IPS-NIHi7 (cell line): ENCODE data around the gene ST7.

Experiments
- DNase-seq: peaks from one replicate; pipeline ENCODE4 v3.0.0; 2012; ENCODE audit warnings: mixed read lengths; ENCODE audit errors: extremely low spot score

ST7 gene

DNA sequence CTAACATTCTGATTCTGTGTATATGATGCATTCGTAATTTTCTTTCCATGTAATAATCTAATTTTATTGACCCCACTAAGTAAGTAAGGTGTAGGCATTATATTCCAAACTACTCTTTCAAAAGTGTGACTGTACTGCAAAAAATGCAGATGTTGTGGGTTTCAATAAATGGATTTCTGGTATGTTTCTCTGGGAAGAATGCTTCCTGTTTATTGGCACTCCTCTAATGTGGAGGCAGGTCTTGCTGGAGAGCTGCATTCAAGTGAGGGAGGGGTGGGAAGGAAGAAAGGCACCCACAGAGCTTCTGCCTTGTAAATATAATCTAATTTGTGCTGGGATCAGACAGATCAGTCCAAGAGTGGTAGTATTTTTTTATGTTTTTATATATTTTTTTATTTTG lies 23.9 kb downstream of the ST7 start:
- no peak for DNase-seq

DNA sequence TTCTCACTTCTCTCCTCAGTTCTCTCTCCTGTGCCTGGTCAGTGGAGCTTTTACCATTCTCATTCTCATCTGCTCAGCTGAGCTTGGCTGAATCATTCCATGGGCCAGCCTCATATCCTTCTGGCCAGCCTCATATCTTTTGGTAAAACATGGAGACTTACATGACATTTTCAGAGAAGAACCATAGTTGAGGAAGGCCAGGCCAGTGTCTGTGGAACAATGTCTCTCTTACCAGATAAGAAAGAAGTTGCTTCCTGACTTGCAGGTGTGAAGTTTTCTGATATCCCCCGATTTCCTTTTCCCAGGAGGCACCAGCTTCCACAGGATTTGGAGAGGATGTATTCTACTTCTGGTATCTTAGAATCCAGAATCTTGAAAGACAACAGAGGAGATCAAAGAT lies 24.7 kb downstream of the ST7 start:
- no peak for DNase-seq

DNA sequence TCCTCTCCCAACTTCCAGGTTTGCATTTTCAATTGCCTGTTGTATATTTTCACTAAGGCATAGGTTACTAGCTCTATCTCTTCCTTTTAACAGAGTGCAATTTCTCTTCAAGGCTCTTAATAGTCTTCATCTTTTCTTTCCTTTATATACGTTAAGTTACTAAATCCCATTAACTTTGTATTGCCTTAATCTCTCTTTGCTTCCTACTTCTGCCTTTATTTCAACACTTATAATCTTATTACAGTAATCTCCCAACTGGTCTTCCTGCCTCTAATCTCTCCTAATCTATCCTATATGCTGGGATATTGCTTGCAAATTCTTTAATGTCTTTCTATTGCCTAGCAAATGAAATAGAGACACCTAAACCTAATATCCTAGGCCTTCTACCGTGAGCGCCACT lies 26.1 kb downstream of the ST7 start:
- no peak for DNase-seq

DNA sequence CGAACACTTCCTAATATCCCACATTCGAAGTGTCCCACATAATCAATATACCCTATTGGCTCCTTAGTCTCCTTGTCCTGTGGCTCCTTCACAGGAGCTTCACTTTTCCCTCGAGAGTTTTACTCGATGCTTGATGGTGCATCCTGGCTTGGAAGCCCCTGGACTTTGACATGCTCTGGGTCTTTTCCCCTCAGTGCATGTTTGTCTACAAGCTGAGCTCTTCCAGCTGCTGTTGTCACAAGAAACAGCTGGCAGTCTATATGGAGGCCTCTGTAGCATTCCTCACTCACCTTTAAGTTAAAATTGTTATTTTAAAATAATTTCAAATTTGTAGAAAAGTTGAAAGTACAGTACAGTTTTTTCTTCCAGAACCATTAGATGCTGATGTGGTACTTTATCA lies 27.1 kb downstream of the ST7 start:
- no peak for DNase-seq

DNA sequence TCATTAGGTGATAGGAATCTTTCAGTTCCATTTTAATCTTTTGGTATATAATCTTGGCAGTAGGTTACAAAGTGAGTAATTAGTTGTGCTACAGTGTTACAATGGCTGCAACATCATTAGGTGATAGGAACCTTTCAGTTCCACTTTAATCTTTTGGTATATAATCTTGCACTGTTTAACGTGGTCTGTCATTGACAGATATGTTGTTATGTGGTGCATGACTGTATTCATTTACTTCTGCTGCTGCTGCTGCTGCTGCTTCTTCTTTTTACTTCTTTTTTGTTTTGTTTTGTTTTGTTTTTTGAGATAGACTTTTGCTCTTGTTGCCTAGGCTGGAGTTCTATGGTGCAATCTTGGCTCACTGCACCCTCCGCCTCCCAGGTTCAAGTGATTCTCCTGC lies 28.6 kb downstream of the ST7 start:
- DNase-seq: no peak

DNA sequence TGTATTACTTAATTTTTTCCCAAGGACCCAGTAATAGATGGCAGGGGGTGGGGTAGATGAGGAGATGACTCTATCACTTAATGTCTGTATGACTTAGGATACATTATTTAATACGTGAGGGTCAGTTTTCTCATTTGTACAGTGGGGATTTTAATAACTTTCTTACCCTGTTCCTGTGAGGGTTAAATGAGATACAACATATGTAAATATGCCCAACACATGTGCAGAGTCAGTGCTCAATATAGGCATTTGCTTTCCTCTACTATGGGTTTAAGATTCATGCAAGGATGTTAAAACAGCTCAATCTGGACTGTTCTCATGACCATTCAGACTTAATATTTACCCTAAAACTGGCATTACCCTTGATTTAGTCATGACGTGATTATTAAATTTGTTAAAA lies 31.2 kb downstream of the ST7 start:
- DNase-seq: no peak

DNA sequence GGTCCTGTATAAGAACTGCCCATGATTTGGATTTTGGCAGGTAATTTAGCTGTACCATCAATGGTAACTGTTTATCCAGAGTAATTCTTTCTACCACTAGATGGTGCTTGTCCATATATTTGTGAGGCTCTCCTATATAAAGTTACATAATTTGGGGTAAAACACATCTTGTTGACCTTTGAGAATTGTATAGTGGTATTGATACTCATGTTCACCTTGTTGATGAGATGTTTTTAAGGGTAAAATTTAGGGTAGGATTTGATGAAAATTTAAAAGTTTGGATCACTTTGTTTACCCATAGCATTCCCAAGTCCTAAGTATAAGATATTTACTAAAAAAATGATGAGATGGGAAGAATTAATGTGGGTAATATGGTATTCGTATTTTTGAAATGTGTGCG lies 31.6 kb downstream of the ST7 start:
- DNase-seq: peak; percentile 26

DNA sequence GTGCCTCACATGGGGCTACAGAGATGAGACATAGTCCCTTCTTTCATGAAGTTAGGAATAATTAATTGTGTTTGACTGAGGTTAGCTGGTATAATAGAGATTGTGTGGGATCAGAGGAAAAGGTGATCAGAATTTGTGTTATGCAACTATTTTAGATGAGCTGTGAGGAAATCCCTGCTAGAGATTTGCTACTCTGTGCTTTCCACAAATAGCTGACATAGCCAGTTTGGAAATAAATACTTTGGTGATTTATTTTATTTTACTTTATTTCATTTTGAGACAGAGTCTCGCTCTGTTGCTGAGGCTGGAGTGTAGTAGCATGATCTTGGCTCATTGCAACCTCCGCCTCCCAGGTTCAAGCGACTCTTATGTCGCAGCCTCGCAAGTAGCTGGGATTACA lies 32.3 kb downstream of the ST7 start:
- no peak for DNase-seq

DNA sequence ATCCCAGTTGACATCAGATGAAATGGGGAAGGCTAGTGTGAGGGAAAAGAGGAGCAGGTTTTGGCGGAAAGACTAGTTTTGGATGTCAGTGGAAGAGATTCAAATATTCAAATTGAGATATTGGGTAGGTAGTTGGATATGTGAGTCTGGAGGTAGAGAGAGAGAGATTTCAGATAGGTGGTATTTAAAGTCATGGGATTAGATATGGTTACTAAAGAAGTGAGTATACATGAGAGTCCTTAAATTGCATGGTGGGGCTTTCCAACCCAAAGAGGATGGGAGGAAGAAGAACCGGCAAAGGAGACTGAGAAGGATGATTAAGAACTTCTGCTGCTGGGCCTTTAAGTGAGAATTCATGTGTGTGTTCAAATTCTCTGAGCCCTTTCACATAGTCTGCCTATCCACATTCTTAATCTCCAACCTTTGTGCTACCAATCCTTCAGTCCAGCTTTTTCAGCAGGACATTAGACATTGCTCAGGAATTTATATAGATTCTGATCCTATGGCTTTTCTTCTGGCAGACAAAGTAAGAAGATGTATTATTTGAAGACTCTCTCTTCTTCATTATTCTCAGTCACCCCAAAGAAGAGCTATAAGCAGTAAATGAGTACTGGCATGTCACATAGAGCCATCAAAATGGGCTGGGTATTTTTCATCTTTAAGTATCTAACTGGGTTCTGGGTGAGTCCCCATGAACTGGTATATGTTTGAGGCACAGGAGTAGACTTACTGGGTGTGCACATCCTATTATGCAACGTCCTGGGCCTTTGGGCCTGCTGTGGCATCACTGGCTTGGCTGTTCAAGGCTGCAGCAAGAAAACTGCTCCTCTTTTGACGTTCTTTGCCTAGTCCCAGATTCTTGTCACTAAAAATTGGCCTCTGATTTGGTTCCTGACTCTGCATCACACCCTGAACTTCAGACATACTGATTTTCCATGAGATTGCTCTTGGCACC lies 33.6 kb downstream of the ST7 start:
- no peak for DNase-seq

DNA sequence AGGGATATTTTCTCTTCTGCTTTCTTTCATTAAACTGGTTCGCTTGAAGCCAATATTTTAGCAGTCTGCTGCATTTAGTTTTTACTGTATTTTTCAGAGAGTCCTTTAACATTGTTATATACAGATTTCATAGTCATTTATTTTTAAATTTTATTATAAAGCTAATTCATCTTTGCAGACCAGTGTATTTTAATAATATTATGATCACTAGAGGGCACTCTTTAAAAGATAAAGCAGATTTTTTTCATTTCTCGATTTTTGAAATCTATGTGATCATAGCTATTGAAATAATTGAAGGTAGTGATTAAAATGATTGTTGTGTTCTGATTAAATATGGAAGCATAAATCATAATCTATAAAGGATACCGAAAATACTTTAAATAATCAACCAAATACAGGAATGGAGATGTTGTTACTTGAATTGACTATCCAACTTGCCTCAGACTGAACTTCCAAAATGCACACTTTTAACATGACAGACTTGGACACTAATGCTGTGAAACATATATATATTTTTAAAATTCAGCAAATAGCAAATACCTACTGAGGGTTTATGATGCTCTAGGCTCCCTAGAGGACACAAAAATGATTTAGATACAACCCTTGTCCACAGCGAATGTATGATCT lies 35.2 kb downstream of the ST7 start:
- no peak for DNase-seq

DNA sequence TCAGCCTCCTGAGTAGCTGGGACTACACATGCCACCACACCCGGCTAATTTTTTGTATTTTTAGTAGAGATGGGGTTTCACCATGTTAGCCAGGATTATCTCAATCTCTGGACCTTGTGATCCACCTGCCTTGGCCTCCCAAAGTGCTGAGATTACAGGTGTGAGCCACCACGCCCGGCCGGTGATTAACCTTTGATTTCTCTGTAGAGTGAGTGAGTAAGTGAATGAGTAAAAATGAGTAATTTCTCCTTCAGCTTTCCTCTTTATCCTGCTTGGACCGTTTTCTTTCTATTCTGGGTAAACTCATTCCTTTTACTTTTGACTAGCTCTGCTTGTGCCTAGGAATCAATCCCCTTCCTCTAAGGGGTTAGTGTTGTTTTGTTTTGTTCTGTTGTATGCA lies 36.8 kb downstream of the ST7 start:
- no peak for DNase-seq

DNA sequence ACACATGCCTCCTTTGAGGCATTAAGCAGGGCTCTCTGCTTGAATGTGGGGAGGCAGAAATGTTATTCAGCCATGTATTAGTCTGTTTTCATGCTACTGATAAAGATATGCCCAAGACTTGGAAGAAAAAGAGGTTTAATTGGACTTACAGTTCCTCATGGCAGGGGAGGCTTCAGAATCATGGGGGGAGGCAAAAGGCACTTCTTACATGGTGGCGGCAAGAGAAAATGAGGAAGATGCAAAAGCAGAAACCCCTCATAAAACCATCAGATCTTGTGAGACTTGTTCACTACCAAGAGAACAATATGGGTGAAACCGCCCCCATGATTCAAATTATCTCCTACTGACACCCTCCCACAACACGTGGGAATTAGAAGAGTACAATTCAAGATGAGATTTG lies 37.9 kb downstream of the ST7 start:
- no peak for DNase-seq

DNA sequence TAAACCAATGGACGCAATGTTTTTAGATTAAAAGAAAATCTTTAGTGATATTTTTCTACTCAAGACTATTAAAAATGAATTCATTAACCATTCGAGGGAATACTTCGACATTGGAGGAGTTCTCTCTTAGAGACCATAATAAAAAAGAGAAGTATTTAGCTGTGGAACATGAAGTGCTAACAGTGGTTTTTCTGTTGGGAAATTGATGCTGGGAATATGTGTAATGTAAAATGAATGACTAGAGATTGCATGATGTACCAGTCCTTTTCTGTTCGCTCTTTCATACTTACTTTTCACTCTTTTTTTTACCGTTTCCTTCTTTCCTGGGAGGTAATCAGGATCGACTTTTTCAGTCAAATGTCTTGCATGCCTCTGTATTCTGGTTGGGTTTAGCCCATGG lies 41.3 kb downstream of the ST7 start:
- DNase-seq: no peak

DNA sequence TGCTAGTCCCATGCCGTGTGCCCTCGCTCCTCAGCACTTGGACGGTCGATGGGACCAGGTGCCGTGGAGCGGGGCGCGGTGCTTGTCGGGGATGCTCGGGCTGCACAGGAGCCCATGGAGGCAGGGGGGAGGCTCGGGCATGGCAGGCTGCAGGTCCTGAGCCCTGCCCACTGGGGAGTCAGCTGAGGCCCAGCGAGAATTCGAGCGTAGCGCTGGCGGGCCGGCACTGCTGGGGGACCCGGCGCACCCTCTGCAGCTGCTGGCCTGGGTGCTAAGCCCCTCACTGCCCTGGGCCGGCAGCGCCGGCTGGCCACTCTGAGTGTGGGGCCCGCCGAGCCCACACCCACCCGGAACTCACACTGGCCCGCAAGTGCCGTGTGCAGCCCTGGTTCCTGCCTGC lies 44.7 kb downstream of the ST7 start:
- DNase-seq: no peak

DNA sequence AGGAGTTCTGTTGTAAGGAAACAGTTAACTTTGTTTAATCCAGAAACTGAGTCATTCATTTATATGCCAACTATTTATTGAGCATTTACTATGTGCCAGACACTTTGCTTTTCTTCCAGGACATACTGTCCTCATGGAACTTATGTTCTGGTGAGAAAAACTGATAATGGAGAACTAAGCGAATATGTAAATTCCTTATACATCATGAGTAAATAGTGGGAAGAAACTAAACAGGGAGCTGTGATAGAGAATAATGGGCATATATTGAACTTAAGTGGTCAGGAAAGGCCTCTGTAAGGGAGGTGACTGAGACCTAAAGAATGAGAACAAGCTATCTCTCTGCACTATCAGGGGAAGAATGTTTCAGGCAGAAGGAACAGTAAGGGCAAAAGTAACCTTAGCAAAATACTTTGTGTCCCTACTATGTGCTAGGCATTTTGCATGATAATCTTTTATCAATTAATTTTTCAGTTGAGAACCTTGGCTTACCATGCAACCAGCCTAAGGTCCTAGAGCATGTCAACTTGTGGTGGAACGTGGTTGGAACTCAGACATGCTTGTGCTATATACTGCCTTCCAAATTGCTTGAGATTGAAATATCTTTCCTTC lies 45.4 kb downstream of the ST7 start:
- no peak for DNase-seq

DNA sequence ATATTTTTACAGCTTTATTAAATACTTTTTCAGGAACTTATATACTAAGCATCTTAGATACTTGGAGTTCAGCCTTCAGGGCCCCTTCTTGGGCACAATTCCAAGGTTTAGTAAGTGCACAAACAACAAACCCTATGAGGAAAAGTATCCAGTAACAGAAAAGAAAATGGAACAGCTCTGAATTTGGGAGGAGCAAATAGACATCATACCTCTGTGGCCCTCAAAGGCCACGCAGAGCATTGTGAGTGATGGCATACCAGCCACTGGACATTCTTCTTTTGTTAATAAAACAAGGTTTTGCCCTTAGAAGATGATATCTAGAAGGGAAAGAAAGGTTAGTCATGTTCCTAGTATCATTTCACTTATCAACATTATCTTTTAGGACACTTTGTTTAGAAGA lies 46.0 kb downstream of the ST7 start:
- DNase-seq: no peak

DNA sequence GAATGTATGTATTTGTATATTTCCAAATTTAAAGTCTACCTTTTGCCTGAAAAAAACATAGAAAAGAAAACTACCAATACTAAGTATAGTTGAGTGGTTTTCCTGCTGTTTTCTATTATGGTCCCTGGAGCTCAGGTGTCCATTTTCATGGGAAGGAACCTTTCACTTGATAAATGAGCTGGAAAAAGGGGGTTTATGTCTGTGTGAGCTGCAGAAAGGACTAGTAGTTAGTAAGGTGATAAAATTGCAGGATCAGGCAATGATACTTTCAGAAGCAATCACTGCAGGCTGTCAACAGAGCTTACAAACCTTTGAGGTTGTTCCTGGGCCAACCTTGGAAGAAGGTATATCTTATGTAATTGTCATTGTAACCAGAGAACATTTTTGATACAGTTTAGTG lies 48.0 kb downstream of the ST7 start:
- no peak for DNase-seq

DNA sequence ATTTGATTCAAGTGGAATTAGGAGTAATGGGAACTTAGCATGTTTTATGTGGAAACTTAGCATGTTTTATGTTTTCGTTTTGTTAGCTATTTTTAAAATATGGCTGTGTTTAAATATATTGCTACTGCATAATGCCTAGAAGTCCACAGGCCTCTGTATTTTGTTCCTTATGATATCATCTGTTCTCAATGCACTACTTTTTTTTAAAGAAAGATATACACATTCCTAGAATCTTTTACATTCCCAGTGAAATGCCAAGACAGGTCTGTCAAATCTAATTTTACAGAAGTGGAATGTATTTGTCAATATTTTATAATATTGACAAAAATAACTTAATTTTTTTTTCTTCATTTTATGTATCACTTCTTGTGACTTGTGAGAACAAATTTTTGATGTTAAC lies 51.6 kb downstream of the ST7 start:
- DNase-seq: no peak

DNA sequence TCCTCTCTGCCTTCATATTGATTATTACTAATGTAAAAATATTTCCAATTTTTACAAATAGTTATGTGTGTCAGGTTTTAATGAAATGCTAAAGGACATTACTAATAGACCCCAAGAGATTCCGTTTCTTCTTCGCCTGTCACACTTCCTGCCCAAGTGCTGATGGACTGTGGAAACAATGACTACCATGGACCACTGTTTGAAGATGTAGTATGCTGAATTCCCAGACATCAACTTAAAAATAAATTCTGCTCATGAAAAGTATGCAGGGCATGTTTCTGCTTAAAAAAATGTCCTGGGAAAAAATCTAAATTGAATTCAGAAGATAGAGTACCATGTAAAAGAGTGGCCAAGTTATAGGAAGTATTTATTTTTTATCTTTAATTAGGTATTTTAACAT lies 52.1 kb downstream of the ST7 start:
- no peak for DNase-seq

DNA sequence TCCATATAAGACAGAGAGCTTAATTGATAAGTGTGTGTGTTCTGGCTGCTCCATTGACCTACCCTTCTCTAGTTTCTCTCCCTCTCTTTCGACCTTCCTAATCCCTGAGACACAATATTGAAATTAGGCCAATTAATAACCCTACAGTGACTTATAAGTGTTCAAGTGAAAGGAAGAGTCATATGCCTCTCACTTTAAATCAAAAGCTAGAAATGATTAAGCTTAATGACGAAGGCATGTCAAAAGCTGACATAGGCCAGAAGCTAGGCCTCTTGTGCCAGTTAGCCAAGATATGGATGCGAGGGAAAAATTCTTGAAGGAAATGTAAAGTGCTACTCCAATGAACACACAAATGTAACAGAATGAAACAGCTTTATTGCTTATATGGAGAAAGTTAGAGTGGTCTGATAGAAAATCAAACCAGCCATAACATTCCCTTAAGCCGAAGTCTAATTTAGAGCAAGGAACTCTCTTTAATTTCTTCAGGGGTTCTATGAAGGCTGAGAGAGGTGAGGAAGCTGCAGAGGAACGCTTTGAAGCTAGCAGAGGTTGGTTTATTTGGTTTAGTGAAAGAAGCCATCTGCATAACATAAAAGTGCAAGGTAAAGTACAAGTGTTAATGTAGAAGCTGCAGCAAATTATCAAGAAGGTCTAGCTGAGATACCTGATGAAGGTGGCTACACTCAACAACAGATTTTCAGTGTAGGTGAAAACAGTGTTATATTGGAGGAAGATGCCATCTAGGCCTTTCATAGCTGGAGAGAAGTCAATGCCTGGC lies 53.8 kb downstream of the ST7 start:
- no peak for DNase-seq

DNA sequence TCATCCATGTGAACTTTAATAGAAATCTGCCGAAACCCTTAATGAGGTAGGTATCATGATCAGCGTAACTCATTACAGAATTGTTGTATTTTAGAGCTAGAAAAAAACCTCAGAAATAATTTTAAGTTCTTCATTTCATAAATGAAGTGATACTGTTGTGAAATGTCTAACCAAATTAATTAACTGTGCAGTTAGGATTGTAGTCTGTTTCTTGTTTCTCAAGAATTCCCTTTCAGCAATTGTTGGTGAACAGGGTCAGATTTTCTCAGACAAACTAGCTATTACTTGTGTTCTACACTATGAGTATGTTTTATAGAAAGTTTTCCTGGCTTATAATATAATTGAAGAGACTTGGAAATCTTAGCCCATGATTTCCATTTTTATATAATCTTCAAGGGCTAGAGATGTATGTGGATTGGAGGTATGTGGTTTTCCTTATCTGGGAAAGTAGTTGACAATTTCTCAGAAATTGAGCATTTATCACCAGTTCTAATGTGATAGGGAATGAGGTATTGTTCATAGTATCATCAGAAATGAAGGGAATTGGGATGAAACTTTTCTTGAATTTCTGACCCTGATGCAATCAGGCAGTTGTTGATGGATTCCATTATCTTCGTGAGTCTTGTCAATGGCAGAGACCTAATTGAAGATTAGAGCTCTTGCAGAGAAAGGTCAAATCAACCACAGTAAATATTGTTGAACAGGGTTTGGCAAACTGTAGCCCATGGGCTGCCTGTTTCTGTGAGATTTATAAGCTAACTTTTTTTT lies 55.0 kb downstream of the ST7 start:
- DNase-seq: no peak
